ENCODE results near the gene PTPRG.

GRCh38 chr3:62241279-62241678 is 679.9 kb downstream of the PTPRG start:
- TF ChIP-seq POLR2A (IDR thresholded peaks at IDR 0.05) (no peak), EP300 (IDR thresholded peaks at IDR 0.05) (no peak), CTCF (IDR thresholded peaks at IDR 0.05) (no peak)

Measured in suprapubic skin (tissue), 3 donors.